Breast epithelium (tissue), 3 donors: ENCODE results near the gene NUP210.

ENCODE experiments used
- CTCF ChIP-seq, 3 donors: fragments of 450-650 bp; IDR thresholded peaks; one replicate each; pipeline ENCODE4 v1.5.1; 2016 to 2017; ENCODE audit warnings: antibody characterized with exemption in 3 of 3, mild to moderate bottlenecking in 3 of 3, moderate library complexity in 3 of 3
- POLR2A ChIP-seq: fragments of 450-650 bp; IDR thresholded peaks from one replicate; pipeline ENCODE4 v1.6.1; 2016; ENCODE audit warnings: antibody characterized with exemption, mild to moderate bottlenecking, moderate library complexity
- POLR2AphosphoS5 ChIP-seq, 3 donors: sonication (generic); formaldehyde crosslinking; IDR thresholded peaks; one replicate each; pipeline ENCODE4 v1.6.1; 2017; ENCODE audit warnings: antibody characterized with exemption in 3 of 3

DNA sequence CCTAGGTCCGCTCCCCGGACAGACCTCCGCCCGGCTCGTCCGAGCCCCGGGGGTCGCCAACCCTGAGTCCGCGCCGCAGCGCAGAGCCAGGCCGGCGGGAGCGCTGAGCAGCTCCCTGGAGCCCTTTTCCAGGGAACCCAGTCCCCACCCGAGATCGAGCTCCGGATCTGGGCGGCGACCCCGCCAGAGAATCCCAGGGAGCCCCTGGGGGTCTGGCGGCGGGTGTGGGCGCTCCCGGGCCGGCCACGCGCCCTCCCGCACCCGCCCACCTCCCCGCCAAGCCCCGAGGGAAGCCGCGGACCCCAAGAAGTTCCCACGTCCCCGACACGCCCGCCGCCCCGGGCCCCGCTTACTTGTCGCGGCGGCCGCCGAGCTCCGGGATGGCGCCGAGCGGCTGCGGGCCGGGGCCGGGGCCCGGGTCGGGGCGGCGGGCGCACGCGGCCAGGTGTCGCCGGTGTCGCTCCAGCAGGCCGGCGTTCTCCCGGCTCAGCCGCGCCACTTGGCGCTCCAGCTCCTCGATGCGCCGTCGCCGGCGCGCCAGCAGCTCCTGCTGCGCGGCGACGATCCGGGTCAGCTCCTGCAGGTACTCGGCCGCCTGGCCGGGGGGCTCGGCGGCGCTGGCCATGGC lies 137.7 kb downstream of the NUP210 start:
- TF ChIP-seq CTCF (IDR thresholded peaks at IDR 0.05) (no peak), POLR2A (no peak), POLR2AphosphoS5 (IDR thresholded peaks at IDR 0.05) (no peak)
